ENCODE data around the gene INSYN1. TPM values are rescaled to one million over a fixed set of nuclear protein-coding genes. Genes with fewer than 3 reads are reported as not detected.

INSYN1 gene
- total RNA-seq, 2 donors from 2014 or later: 1.3 to 3.6 TPM

DNA sequence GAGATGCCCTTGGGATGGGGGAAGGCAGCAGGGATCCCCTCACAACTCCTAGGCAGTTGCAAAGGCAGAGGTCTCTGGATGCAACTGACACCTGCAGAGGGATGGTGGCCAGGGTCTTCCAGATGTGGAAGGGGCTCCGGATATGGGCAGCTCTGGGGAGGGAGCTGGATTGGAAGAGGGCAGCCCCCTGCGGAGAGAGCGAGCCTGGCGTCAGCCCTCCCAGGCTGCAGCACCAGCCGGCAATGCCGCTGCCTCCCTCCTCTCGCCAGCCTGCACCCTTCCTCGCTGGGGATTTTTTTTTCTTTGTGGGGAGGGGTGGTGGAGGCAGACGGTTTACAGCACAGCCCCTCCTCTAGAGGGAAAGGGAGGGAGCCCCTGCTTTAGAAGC is 1.6 kb downstream of the INSYN1 start:
- no peak for TF ChIP-seq POLR2A (IDR thresholded peaks at IDR 0.05)
- TF ChIP-seq, protein P1, sequence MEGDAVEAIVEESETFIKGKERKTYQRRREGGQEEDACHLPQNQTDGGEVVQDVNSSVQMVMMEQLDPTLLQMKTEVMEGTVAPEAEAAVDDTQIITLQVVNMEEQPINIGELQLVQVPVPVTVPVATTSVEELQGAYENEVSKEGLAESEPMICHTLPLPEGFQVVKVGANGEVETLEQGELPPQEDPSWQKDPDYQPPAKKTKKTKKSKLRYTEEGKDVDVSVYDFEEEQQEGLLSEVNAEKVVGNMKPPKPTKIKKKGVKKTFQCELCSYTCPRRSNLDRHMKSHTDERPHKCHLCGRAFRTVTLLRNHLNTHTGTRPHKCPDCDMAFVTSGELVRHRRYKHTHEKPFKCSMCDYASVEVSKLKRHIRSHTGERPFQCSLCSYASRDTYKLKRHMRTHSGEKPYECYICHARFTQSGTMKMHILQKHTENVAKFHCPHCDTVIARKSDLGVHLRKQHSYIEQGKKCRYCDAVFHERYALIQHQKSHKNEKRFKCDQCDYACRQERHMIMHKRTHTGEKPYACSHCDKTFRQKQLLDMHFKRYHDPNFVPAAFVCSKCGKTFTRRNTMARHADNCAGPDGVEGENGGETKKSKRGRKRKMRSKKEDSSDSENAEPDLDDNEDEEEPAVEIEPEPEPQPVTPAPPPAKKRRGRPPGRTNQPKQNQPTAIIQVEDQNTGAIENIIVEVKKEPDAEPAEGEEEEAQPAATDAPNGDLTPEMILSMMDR (IDR thresholded peaks at IDR 0.05): no peak
- Histone ChIP-seq H3K27me3 (peaks cover 0 to 8% of the 10 kb centered on the region in 2 donors), H3K9me3 (no peaks in the 10 kb centered on the region), H3K4me3 (no peak overlapping the region), H3K27ac (no peak overlapping the region), H3K36me3 (replicated peaks in 1 of 2; ENCODE audit: insufficient read depth in 1 of 2, low read depth in 2 of 2) (no peaks in the 10 kb centered on the region), H3K4me1 (peaks cover 9% of the 10 kb centered on the region)
- DNase-seq: no peak
- WGBS, 2 donors: 42 to 50% methylated on average over 6 to 7 of the region's 9 CpGs
- no peak for ATAC-seq
- intact Hi-C loops (cut with DNase I): no loop called here

DNA sequence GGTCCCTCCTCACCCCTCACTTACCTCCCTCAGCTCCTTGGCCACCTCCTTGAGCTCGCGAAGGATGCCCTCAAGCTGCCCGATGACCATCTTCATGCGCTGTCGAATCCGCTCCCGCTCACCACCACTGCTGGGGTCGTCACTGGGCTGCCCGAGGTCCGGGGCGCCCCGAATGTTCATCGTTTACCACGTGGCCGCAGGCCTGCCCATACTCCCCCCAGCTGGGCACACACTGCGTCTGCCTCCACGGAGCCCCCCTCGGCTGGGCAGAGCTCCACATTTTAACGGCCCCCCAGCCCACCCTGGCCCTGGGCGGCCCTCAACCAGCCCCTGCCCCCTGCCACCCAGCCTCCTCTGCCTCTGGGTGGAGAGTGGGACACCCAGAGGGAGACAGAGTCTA is 2.2 kb downstream of the INSYN1 start:
- no peaks in the 10 kb centered on the region for H3K9me3 ChIP-seq
- TF ChIP-seq, protein P1 (IDR thresholded peaks at IDR 0.05): no peak
- TF ChIP-seq POLR2A (IDR thresholded peaks at IDR 0.05): no peak
- ATAC-seq: no peak
- H3K4me1 ChIP-seq: peaks cover 9% of the 10 kb centered on the region
- no peak overlapping the region for H3K4me3 ChIP-seq
- intact Hi-C loops (cut with DNase I): no loop called here
- 85 to 91% methylated on average over 20 of the region's 20 CpGs for WGBS, 2 donors
- DNase-seq: no peak
- no peaks in the 10 kb centered on the region for H3K36me3 ChIP-seq (replicated peaks in 1 of 2; ENCODE audit: insufficient read depth in 1 of 2, low read depth in 2 of 2)
- no peak overlapping the region for H3K27ac ChIP-seq
- H3K27me3 ChIP-seq: peaks cover 0 to 8% of the 10 kb centered on the region in 2 donors

DNA sequence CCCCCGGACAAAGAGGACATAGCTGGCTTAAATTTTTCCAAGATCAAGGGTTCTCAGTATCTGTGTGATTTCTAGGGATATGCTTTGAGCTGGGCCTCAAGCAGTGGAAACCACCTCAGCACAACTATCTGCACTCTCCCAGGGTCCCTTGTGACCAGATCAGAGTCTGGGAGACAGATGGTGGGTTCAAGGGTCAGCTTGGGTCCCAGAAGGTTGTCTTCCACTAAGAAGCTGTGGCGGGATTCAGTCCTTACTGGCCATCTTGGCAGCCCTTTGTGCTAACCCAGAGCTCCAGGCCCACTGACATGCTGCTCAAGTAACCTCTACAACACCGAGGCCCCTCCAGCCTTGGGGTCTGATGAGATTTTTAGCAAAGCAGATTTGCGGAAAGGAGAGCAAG is 2.7 kb downstream of the INSYN1 start:
- Histone ChIP-seq H3K36me3 (replicated peaks in 1 of 2; ENCODE audit: insufficient read depth in 1 of 2, low read depth in 2 of 2) (no peaks in the 10 kb centered on the region), H3K4me3 (no peak overlapping the region), H3K27me3 (peaks cover 0 to 8% of the 10 kb centered on the region in 2 donors), H3K27ac (no peak overlapping the region), H3K4me1 (peaks cover 9% of the 10 kb centered on the region), H3K9me3 (no peaks in the 10 kb centered on the region)
- TF ChIP-seq, protein P1 (IDR thresholded peaks at IDR 0.05): no peak
- no peak for TF ChIP-seq POLR2A (IDR thresholded peaks at IDR 0.05)
- intact Hi-C loops (cut with DNase I): no loop called here
- DNase-seq: no peak
- no peak for ATAC-seq
- 70 to 90% methylated on average over 2 to 4 of the region's 4 CpGs for WGBS, 2 donors

DNA sequence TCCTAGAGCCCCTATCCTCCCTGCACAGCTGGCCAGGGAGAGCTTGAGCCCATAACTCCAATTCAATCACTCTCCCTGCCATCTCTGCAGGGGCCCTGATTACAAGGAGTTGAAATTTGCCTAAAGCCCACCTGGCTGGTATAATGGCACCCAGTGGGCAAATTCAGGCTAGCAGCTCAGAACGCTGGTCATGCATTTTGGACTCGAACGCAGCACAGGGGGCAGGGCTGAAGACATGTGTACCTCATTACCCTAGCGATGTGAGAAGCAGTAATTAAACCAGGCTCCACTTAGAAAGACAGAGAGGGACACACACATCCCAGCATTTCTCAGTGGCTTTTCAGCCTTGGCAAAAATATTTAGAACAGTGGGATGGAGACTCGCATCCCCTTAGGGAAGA is 3.2 kb downstream of the INSYN1 start:
- peaks cover 9% of the 10 kb centered on the region for H3K4me1 ChIP-seq
- DNase-seq: no peak
- H3K36me3 ChIP-seq (replicated peaks in 1 of 2; ENCODE audit: insufficient read depth in 1 of 2, low read depth in 2 of 2): no peaks in the 10 kb centered on the region
- WGBS, 2 donors: 79 to 92% methylated on average over 5 of the region's 5 CpGs
- H3K27me3 ChIP-seq: peaks cover 0 to 8% of the 10 kb centered on the region in 2 donors
- no peak overlapping the region for H3K27ac ChIP-seq
- H3K4me3 ChIP-seq: no peak overlapping the region
- ATAC-seq: no peak
- intact Hi-C loops (cut with DNase I): no loop called here
- TF ChIP-seq POLR2A (IDR thresholded peaks at IDR 0.05): no peak
- TF ChIP-seq, protein P1 (IDR thresholded peaks at IDR 0.05): no peak
- no peaks in the 10 kb centered on the region for H3K9me3 ChIP-seq

DNA sequence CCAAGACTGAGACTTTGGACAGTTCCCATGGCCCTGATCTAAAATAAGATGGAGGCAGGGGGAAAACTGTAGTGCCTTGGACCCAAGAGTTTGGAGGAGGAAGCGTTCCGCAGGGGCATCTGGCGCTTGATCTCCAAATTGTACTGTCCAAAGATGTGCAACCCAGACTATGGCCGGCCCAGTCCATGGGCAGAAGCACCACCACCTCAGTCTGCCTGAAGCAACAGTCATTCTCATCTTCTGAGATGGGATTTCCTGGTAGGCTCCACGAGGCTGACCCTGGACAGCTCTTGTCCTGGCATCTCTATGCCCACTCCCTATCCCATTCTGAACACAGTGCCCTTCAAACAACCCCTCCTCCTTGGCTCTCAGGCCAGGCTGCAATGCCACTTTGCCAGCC is 3.6 kb downstream of the INSYN1 start:
- H3K9me3 ChIP-seq: no peaks in the 10 kb centered on the region
- intact Hi-C loops (cut with DNase I): no loop called here
- no peak for ATAC-seq
- 74 to 88% methylated on average over 3 to 5 of the region's 5 CpGs for WGBS, 2 donors
- no peak overlapping the region for H3K27ac ChIP-seq
- no peaks in the 10 kb centered on the region for H3K36me3 ChIP-seq (replicated peaks in 1 of 2; ENCODE audit: insufficient read depth in 1 of 2, low read depth in 2 of 2)
- H3K27me3 ChIP-seq: peaks cover 0 to 8% of the 10 kb centered on the region in 2 donors
- H3K4me3 ChIP-seq: no peak overlapping the region
- peaks cover 9% of the 10 kb centered on the region for H3K4me1 ChIP-seq
- DNase-seq: no peak
- TF ChIP-seq, protein P1 (IDR thresholded peaks at IDR 0.05): no peak
- TF ChIP-seq POLR2A (IDR thresholded peaks at IDR 0.05): no peak
